Heart right ventricle (tissue), 16 donors: ENCODE data around the gene OR2W3. TPM values are rescaled to one million over a fixed set of nuclear protein-coding genes. Genes with fewer than 3 reads are reported as not detected.
"Not testable (repeated sequence)": the region's sequence is repeated elsewhere in the genome, so short reads cannot be mapped to it uniquely, and the experiment has no call there.

Experiments used
- ATAC-seq, 8 donors: fragments of 200-7000 bp; cut with Tn5 transposase; one replicate each; pipeline ENCODE4 v1.9.1; 2020; ENCODE audit warnings: mild to moderate bottlenecking in 8 of 8, moderate library complexity in 8 of 8, moderate number of reproducible peaks in 1 of 8
- DNase-seq, 2 donors: peaks; one replicate each; pipeline ENCODE4 v3.0.0-alpha.2; 2020
- H3K27ac ChIP-seq, 10 donors: fragments of 200-600 bp; sonication (generic) in 2 of 10; one replicate each; pipeline versions ENCODE4 v1.5.0 to v1.8.0; 2020 to 2022; ENCODE audit warnings: mild to moderate bottlenecking in 3 of 10
- H3K27me3 ChIP-seq, 7 donors: fragments of 200-600 bp; one replicate each; pipeline ENCODE4 v1.8.0; 2021 to 2022; ENCODE audit warnings: mild to moderate bottlenecking in 2 of 7
- H3K36me3 ChIP-seq, 9 donors: fragments of 200-600 bp; sonication (generic) in 1 of 9; one replicate each; pipeline versions ENCODE4 v1.5.0 to v1.8.0; 2020 to 2022; ENCODE audit warnings: mild to moderate bottlenecking in 2 of 9
- H3K4me1 ChIP-seq, 9 donors: fragments of 200-600 bp; sonication (generic) in 1 of 9; one replicate each; pipeline versions ENCODE4 v1.5.0 to v1.8.0; 2020 to 2022; ENCODE audit warnings: mild to moderate bottlenecking in 4 of 9
- H3K4me3 ChIP-seq, 10 donors: fragments of 200-600 bp; sonication (generic) in 2 of 10; one replicate each; pipeline versions ENCODE4 v1.5.0 to v1.8.0; 2020 to 2022; ENCODE audit warnings: mild to moderate bottlenecking in 7 of 10, moderate library complexity in 2 of 10
- H3K9me3 ChIP-seq, 11 donors: fragments of 200-600 bp in 10 of 11; sonication (generic) in 2 of 11; one replicate each; pipeline versions ENCODE4 v1.5.0 to v1.8.0; 2013 to 2022; ENCODE audit warnings: mild to moderate bottlenecking in 2 of 11, control low read depth in 1 of 11, moderate library complexity in 1 of 11
- CTCF ChIP-seq, 9 donors: fragments of 200-600 bp; sonication (generic) in 2 of 9; IDR thresholded peaks; one replicate each; pipeline versions ENCODE4 v1.5.0 to v1.8.0; 2021 to 2022; ENCODE audit warnings: antibody characterized with exemption in 9 of 9, mild to moderate bottlenecking in 5 of 9, moderate library complexity in 1 of 9
- WGBS, 2 donors: extraction: QIAGEN DNeasy Blood & Tissue Kit; methylation state at CpG; one replicate each; pipeline ENCODE4 v1.1.7; 2013; ENCODE audit warnings: inconsistent platforms in 1 of 2; 5-methylcytosine and 5-hydroxymethylcytosine counted together
- intact Hi-C, 10 donors: fragments of 100-400 bp; cut with DNase I; formaldehyde crosslinking; loops; one replicate each; pipeline versions ENCODE4 v1.11.1 to v1.14.2; 2022
- polyA plus RNA-seq, 2 donors: library from polyadenylated mRNA; stranded (reverse); fragments of 200-250 nt; gene quantifications; one replicate each; pipeline ENCODE4 v1.2.3, GENCODE V29; 2013
- total RNA-seq, 10 donors: library from RNA; stranded (reverse); fragmentation: NEBNext Ultra II Directional in 3 of 10; extraction: Animal tissue kit (Norgen Biotek cat#: 25700) in 3 of 10; gene quantifications; one replicate each; pipeline versions ENCODE4 v1.2.1 to v1.2.4, GENCODE V29; 2021 to 2023
- donor health status: Arrhythmogenic right ventricular cardiomyopathy.
- donor health status: ischemic (EF 13 %, LVEDD 7.1; RV severe dilation, severe dysfunction).
- donor health status: healthy with polysubstance abuse.
- donor health status: DM: no; HTN: yes; CAD: no.
- donor health status: DM: no; HTN: no; CAD: no.
- donor health status: ischemic (EF 25% LVEDD 6.9; RV normal size, moderate dysfunction).
- donor health status: ischemic (EF 25% LVEDD 5.7; RV mildly dilated, moderate dysfunction).
- donor health status: healthy.
- donor health status: DM: yes; HTN: yes; CAD: no.
- donor health status: Ischemic cardiomyopathy.
- donor health status: ischemic (EF 35%, LVEDD 5.7; RV mildly dilated, moderate dysfunction).
- donor health status: nonischemic (EF 11% LVEDD 7.7; RV severe dilation, severe dysfunction).
- donor health status: DM: yes; HTN: yes; CAD: no.
- donor health status: PGD.
- donor health status: ischemic (EF 29% LVEDD 5.4; RV normal size, mild dysfunction).
- donor health status: nonischemic (EF 23%, LVEDD 6.1; RV moderate dilation, normal function).

Gene OR2W3
- total and polyA plus RNA-seq, 12 donors, result 0.06 to 0.26 TPM; not detected in 10

GRCh38 chr1:247933989-247934388, 38.6 kb downstream of the OR2W3 start:
- Histone ChIP-seq H3K4me1 (no peaks in the 10 kb centered on the region), H3K27me3 (peaks cover 0 to 14% (median 0%) of the 10 kb centered on the region in 7 donors), H3K4me3 (no peak overlapping the region), H3K27ac (no peak overlapping the region), H3K9me3 (peaks cover 0 to 11% (median 0%) of the 10 kb centered on the region in 11 donors), H3K36me3 (no peaks in the 10 kb centered on the region)
- TF ChIP-seq CTCF (IDR thresholded peaks at IDR 0.05), result no peak
- ATAC-seq (no peak), DNase-seq (no peak)
- 92 to 93% methylated on average over 8 of the region's 8 CpGs for WGBS, 2 donors
- intact Hi-C loops, result no loop called here

- intact Hi-C loops, result no loop called here
- no peak for TF ChIP-seq CTCF (IDR thresholded peaks at IDR 0.05)
- Histone ChIP-seq H3K4me1 (no peaks in the 10 kb centered on the region), H3K9me3 (peaks cover 0 to 11% (median 0%) of the 10 kb centered on the region in 11 donors), H3K27me3 (peaks cover 0 to 15% (median 0%) of the 10 kb centered on the region in 7 donors), H3K27ac (no peak overlapping the region), H3K36me3 (no peaks in the 10 kb centered on the region), H3K4me3 (no peak overlapping the region)
- ATAC-seq (no peak), DNase-seq (no peak)
- 90% methylated on average over 9 of the region's 9 CpGs for WGBS, 2 donors
These were observed 40.4 kb downstream of the OR2W3 start for GRCh38 chr1:247935781-247936180.

GRCh38 chr1:247936415-247936814, 41.0 kb downstream of the OR2W3 start:
- intact Hi-C loops, result no loop called here
- Histone ChIP-seq H3K4me3 (no peak overlapping the region), H3K36me3 (no peaks in the 10 kb centered on the region), H3K27me3 (peaks cover 0 to 15% (median 0%) of the 10 kb centered on the region in 7 donors), H3K27ac (no peak overlapping the region), H3K4me1 (no peaks in the 10 kb centered on the region), H3K9me3 (peaks cover 0 to 11% (median 0%) of the 10 kb centered on the region in 11 donors)
- 91 to 95% methylated on average over 18 of the region's 18 CpGs for WGBS, 2 donors
- ATAC-seq (no peak), DNase-seq (no peak)
- no peak for TF ChIP-seq CTCF (IDR thresholded peaks at IDR 0.05)

GRCh38 chr1:247936965-247937734, 41.8 kb downstream of the OR2W3 start:
- H3K27ac ChIP-seq, H3K36me3 ChIP-seq, H3K4me1 ChIP-seq, intact Hi-C loops: not testable (repeated sequence)
- peak; percentile 14 to 41 for DNase-seq
- TF ChIP-seq CTCF (IDR thresholded peaks at IDR 0.05), result peak in 8 of 9 donors; percentile 10 to 79 (median 37)
- H3K27me3 ChIP-seq, result peaks cover 0 to 15% (median 0%) of the 10 kb centered on the region in 7 donors
- H3K9me3 ChIP-seq, result peaks cover 0 to 11% (median 0%) of the 10 kb centered on the region in 11 donors
- peak overlapping the region in 4 of 10 donors; percentile 16 to 49 (median 25) for H3K4me3 ChIP-seq
- WGBS, 2 donors, result 6 to 17% methylated on average over 44 of the region's 44 CpGs
- ATAC-seq, result peak in 6 of 8 donors; percentile 28 to 80 (median 63)
